ENCODE measurements around the gene MRPL47. TPM values are rescaled to one million over a fixed set of nuclear protein-coding genes. Genes with fewer than 3 reads are reported as not detected.
A peak's percentile ranks its signal among the peaks of the same experiment; 100 is the strongest.

Gene MRPL47
- total and polyA plus RNA-seq, 10 of the 15 experiments (the other 5 are each of a cell fraction or from before 2014, with no cell fraction given) = 40.6 to 237 (median 73.9) TPM

DNA sequence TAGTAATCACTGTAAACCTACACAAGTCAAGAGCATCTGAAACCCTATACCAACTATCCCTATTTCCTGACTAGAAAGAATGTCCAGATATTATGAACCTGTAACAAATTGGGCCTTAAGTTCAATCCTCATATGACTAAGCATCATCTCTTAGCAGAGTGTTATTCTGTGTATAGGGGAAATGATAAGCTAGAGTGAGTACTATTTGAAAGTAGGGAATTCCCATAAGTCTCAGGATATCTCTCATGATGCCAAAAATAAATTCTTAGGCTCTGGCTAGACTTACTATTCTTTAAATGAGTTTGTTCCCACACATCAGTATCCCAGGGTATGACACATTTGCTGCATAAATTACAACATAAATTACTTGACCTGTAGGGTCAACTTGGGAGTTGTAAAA, 15.3 kb downstream of the MRPL47 start (continued):
- TF ChIP-seq, protein P1, sequence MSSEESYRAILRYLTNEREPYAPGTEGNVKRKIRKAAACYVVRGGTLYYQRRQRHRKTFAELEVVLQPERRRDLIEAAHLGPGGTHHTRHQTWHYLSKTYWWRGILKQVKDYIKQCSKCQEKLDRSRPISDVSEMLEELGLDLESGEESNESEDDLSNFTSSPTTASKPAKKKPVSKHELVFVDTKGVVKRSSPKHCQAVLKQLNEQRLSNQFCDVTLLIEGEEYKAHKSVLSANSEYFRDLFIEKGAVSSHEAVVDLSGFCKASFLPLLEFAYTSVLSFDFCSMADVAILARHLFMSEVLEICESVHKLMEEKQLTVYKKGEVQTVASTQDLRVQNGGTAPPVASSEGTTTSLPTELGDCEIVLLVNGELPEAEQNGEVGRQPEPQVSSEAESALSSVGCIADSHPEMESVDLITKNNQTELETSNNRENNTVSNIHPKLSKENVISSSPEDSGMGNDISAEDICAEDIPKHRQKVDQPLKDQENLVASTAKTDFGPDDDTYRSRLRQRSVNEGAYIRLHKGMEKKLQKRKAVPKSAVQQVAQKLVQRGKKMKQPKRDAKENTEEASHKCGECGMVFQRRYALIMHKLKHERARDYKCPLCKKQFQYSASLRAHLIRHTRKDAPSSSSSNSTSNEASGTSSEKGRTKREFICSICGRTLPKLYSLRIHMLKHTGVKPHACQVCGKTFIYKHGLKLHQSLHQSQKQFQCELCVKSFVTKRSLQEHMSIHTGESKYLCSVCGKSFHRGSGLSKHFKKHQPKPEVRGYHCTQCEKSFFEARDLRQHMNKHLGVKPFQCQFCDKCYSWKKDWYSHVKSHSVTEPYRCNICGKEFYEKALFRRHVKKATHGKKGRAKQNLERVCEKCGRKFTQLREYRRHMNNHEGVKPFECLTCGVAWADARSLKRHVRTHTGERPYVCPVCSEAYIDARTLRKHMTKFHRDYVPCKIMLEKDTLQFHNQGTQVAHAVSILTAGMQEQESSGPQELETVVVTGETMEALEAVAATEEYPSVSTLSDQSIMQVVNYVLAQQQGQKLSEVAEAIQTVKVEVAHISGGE (CRISPR knock-in tag; IDR thresholded peaks at IDR 0.05) = no peak
- TF ChIP-seq, protein P2, sequence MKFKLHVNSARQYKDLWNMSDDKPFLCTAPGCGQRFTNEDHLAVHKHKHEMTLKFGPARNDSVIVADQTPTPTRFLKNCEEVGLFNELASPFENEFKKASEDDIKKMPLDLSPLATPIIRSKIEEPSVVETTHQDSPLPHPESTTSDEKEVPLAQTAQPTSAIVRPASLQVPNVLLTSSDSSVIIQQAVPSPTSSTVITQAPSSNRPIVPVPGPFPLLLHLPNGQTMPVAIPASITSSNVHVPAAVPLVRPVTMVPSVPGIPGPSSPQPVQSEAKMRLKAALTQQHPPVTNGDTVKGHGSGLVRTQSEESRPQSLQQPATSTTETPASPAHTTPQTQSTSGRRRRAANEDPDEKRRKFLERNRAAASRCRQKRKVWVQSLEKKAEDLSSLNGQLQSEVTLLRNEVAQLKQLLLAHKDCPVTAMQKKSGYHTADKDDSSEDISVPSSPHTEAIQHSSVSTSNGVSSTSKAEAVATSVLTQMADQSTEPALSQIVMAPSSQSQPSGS (IDR thresholded peaks at IDR 0.05; ENCODE audit: low read length) = peak; percentile 46; the same call in 1 of the 2 replicates

DNA sequence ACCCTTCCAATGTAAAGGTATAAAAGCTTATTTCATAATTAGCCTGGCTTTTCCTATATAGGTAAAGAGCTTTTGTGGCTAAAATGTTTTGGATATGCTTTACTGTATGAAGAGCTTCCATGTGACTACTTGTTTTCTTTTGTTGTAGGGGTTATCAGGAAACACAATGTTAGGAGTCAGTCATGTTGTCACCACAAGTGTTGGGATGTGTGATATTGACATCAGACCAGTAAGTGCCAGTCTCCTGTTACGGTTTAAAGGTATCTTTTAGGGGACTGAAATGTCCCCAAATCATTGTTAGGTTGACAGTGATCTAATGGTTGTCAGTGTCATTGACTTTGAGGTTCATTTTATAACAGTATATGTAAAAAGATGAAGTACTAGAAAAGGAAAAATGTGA, 23.4 kb downstream of the MRPL47 start:
- FAIRE-seq = no peak

More for the DNA sequence above, 23.4 kb downstream of the MRPL47 start:
- intact Hi-C loops (cut with micrococcal nuclease; ENCODE audit: unreplicated experiment) = no loop called here
- BruUV-seq (replicated peaks) = no TSS peak
- Histone ChIP-seq H3K79me2 (ENCODE audit: control insufficient read depth, insufficient read depth, low read length) (no peaks in the 10 kb centered on the region), H3K4me1 (ENCODE audit: control insufficient read depth, insufficient read depth, low read length) (no peaks in the 10 kb centered on the region), H3K36me3 (ENCODE audit: control insufficient read depth in 2 of 2, insufficient read depth in 2 of 2, low read length in 1 of 2) (peaks cover 0 to 15% of the 10 kb centered on the region in 2 experiments; a peak in 3 of 4 replicates), H3K27ac (ENCODE audit: control insufficient read depth, insufficient read depth) (no peak overlapping the region), H3K9me3 (replicated peaks; ENCODE audit: control insufficient read depth, insufficient read depth, low read length) (no peaks in the 10 kb centered on the region), H3K4me3 (no peak overlapping the region), H3K27me3 (replicated peaks in 1 of 2; ENCODE audit: control insufficient read depth in 2 of 2, insufficient read depth in 2 of 2, low read length in 1 of 2) (no peaks in the 10 kb centered on the region), H3K9ac (ENCODE audit: control insufficient read depth, insufficient read depth, low read length) (no peak overlapping the region), H3K4me2 (ENCODE audit: control insufficient read depth, insufficient read depth) (no peak overlapping the region), H4K20me1 (ENCODE audit: control insufficient read depth, insufficient read depth) (no peaks in the 10 kb centered on the region), H2AFZ (ENCODE audit: control insufficient read depth, low read depth, low read length) (no peak overlapping the region)
- RAD21 ChIA-PET (ENCODE audit: unreplicated experiment) = interaction anchor here (0.5 kb wide), 2 partner anchors 123 to 253 kb away, joined by 3 to 5 read pairs; no protein-coding TSS in a partner anchor
- no peak for DNase-seq (ENCODE audit: low read depth, low spot score)
- TF ChIP-seq CREB1 (IDR thresholded peaks at IDR 0.05; ENCODE audit: low read depth) (no peak), KAT2A (conservative IDR thresholded peaks at IDR 0.05; ENCODE audit: control insufficient read depth, low read depth, low read length) (no peak), GATAD2B (conservative IDR thresholded peaks at IDR 0.05; ENCODE audit: low read depth) (no peak), CEBPB (IDR thresholded peaks at IDR 0.05; ENCODE audit: borderline replicate concordance in 1 of 2, low read depth in 2 of 2, low read length in 2 of 2) (no peak), GABPA (IDR thresholded peaks at IDR 0.05; ENCODE audit: low read depth) (no peak), FOS (IDR thresholded peaks at IDR 0.05; ENCODE audit: borderline replicate concordance, extremely low read depth, insufficient read length) (no peak)
- TF ChIP-seq, protein P3, sequence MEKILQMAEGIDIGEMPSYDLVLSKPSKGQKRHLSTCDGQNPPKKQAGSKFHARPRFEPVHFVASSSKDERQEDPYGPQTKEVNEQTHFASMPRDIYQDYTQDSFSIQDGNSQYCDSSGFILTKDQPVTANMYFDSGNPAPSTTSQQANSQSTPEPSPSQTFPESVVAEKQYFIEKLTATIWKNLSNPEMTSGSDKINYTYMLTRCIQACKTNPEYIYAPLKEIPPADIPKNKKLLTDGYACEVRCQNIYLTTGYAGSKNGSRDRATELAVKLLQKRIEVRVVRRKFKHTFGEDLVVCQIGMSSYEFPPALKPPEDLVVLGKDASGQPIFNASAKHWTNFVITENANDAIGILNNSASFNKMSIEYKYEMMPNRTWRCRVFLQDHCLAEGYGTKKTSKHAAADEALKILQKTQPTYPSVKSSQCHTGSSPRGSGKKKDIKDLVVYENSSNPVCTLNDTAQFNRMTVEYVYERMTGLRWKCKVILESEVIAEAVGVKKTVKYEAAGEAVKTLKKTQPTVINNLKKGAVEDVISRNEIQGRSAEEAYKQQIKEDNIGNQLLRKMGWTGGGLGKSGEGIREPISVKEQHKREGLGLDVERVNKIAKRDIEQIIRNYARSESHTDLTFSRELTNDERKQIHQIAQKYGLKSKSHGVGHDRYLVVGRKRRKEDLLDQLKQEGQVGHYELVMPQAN (conservative IDR thresholded peaks at IDR 0.05) = no peak
- CTCF ChIA-PET = interaction anchor here (1.2 to 2.1 kb wide), 3 partner anchors 10 to 18 kb away, joined by 3 to 6 read pairs (median 3); partner anchors contain the start of gene ACTL6A
- 95% methylated on average over 1 of the region's 1 CpG for WGBS (ENCODE audit: insufficient coverage, insufficient replicate concordance, low lambda C conversion rate, missing lambda C conversion rate)
- SMC1A ChIA-PET (ENCODE audit: uncharacterized antibody, unreplicated experiment) = interaction anchor here (0.6 kb wide), 1 partner anchor 18 kb away, joined by 3 read pairs; no protein-coding TSS in a partner anchor
- ATAC-seq = no peak
- POLR2A ChIA-PET = interaction anchor here (0.9 kb wide), 1 partner anchor 10 kb away, joined by 4 read pairs; no protein-coding TSS in a partner anchor
- in situ Hi-C loops (cut with MboI) = no loop called here

Measured in GM12878 (cell line).